ENCODE data around the gene LHX6. TPM values are rescaled to one million over a fixed set of nuclear protein-coding genes. Genes with fewer than 3 reads are reported as not detected.
A peak's percentile ranks its signal among the peaks of the same experiment; 100 is the strongest.

Gene LHX6
- total and polyA plus RNA-seq, 9 of the 15 experiments (the other 6 are each of a cell fraction or from before 2014, with no cell fraction given), result 2.8 to 16.3 (median 7.9) TPM

GRCh38 chr9:122213589-122214413, 15.0 kb downstream of the LHX6 start (continued):
- TF ChIP-seq FIP1L1 (IDR thresholded peaks at IDR 0.05; ENCODE audit: low read depth, low read length, poor library complexity, severe bottlenecking), result peak; percentile 61
- no peak for TF ChIP-seq ZNF140 (CRISPR knock-in tag; IDR thresholded peaks at IDR 0.05)
- no peak for TF ChIP-seq HBP1 (CRISPR knock-in tag; IDR thresholded peaks at IDR 0.05)
- peak; percentile 12 for TF ChIP-seq POLR2B (IDR thresholded peaks at IDR 0.05; ENCODE audit: low read depth, partially characterized antibody)
- peak; percentile 46 for TF ChIP-seq RBM22 (IDR thresholded peaks at IDR 0.05; ENCODE audit: low read depth, low read length, poor library complexity, severe bottlenecking)
- TF ChIP-seq MYBL2 (IDR thresholded peaks at IDR 0.05; ENCODE audit: low read depth), result no peak
- no peak for TF ChIP-seq MYBL2 (CRISPR knock-in tag; IDR thresholded peaks at IDR 0.05; ENCODE audit: borderline replicate concordance)
- TF ChIP-seq L3MBTL2 (IDR thresholded peaks at IDR 0.05), result peak; percentile 99
- TF ChIP-seq BCOR (IDR thresholded peaks at IDR 0.05), result no peak
- TF ChIP-seq VEZF1 (CRISPR knock-in tag; IDR thresholded peaks at IDR 0.05), result peak; percentile 78
- TF ChIP-seq CEBPB (tag; IDR thresholded peaks at IDR 0.05), result no peak
- TF ChIP-seq GABPA (tag; conservative IDR thresholded peaks at IDR 0.05; ENCODE audit: low read depth), result 0 out of 2 replicates have a peak, but pooled peaks have one; percentile 28
- no peak for TF ChIP-seq KLF16 (IDR thresholded peaks at IDR 0.05)
- TF ChIP-seq PBX2 (CRISPR knock-in tag; IDR thresholded peaks at IDR 0.05; ENCODE audit: low read depth), result no peak
- no peak for TF ChIP-seq PBX2 (tag; conservative IDR thresholded peaks at IDR 0.05; ENCODE audit: low read depth)
- TF ChIP-seq ATF1 (CRISPR knock-in tag; IDR thresholded peaks at IDR 0.05), result peak; percentile 35
- peak; percentile 84 for TF ChIP-seq ATF1 (tag; IDR thresholded peaks at IDR 0.05)
- no peak for TF ChIP-seq MED1 (CRISPR knock-in tag; IDR thresholded peaks at IDR 0.05; ENCODE audit: borderline replicate concordance)
- peak; percentile 77 for TF ChIP-seq MYC (IDR thresholded peaks at IDR 0.05; ENCODE audit: low read depth, low read length)
- TF ChIP-seq MYC (CRISPR knock-in tag; IDR thresholded peaks at IDR 0.05; ENCODE audit: borderline replicate concordance, low read depth), result peak; percentile 79; the same call in 1 of the 2 replicates
- TF ChIP-seq JUNB (CRISPR knock-in tag; conservative IDR thresholded peaks at IDR 0.05), result no peak
- peak; percentile 63 for TF ChIP-seq ZNF395 (CRISPR knock-in tag; IDR thresholded peaks at IDR 0.05)

Data from K562 (cell line).